Transverse colon (tissue), 4 donors: ENCODE data around the gene STX8. TPM values are rescaled to one million over a fixed set of nuclear protein-coding genes. Genes with fewer than 3 reads are reported as not detected.
"Not testable (repeated sequence)": the region's sequence is repeated elsewhere in the genome, so short reads cannot be mapped to it uniquely, and the experiment has no call there.

ENCODE experiments used
- DNase-seq: peaks from one replicate; pipeline ENCODE4 v3.0.0-alpha.2; 2019
- H3K27ac ChIP-seq, 4 donors: fragments of 200-600 bp; sonication (generic); 2 replicates each; pipeline ENCODE4 v1.5.1; 2016 to 2018; ENCODE audit warnings: inconsistent platforms in 4 of 4
- H3K27me3 ChIP-seq: fragments of 200-600 bp; sonication (generic); 2 replicates; pipeline ENCODE4 v1.5.1; 2017; ENCODE audit warnings: inconsistent platforms
- H3K36me3 ChIP-seq, 4 donors: fragments of 200-600 bp; sonication (generic); 2 replicates each; pipeline ENCODE4 v1.5.1; 2017 to 2019; ENCODE audit warnings: inconsistent platforms in 4 of 4
- H3K4me1 ChIP-seq, 4 donors: fragments of 200-600 bp; sonication (generic); 2 replicates each; pipeline ENCODE4 v1.5.1; 2017 to 2020; ENCODE audit warnings: inconsistent platforms in 4 of 4
- H3K4me3 ChIP-seq, 4 donors: fragments of 200-600 bp; sonication (generic); 1 replicate in 1 of 4; 2 replicates in 3 of 4; pipeline versions ENCODE4 v1.5.1 to v1.6.1; 2017 to 2019; ENCODE audit warnings: inconsistent platforms in 4 of 4
- H3K9me3 ChIP-seq, 2 donors: fragments of 200-600 bp; sonication (generic); 2 replicates each; pipeline ENCODE4 v1.5.1; 2017 to 2019; ENCODE audit warnings: inconsistent platforms in 2 of 2
- EP300 ChIP-seq: sonication (generic); formaldehyde crosslinking; IDR thresholded peaks from one replicate; pipeline ENCODE4 v1.6.1; 2017; ENCODE audit warnings: antibody characterized with exemption, low read depth
- POLR2A ChIP-seq: fragments of 450-650 bp; IDR thresholded peaks from one replicate; pipeline ENCODE4 v1.6.1; 2016; ENCODE audit warnings: antibody characterized with exemption, mild to moderate bottlenecking, moderate library complexity
- POLR2AphosphoS5 ChIP-seq, 3 donors: sonication (generic); formaldehyde crosslinking; IDR thresholded peaks; one replicate each; pipeline ENCODE4 v1.6.1; 2016; ENCODE audit warnings: antibody characterized with exemption in 3 of 3
- WGBS, 2 donors: methylation state at CpG; one replicate each; pipeline ENCODE4 v1.1.5; 2018; ENCODE audit warnings: low coverage in 1 of 2; 5-methylcytosine and 5-hydroxymethylcytosine counted together
- in situ Hi-C, 4 donors: fragments of 200-750 bp; cut with MboI; loops; one replicate each; pipeline versions ENCODE4 v1.15.0 to v1.15.1; 2017; ENCODE audit warnings: low sequenced_read_pairs in 3 of 4, low pct_ligation_motif_present in 1 of 4, low pct_unique_long_range_greater_than_20kb in 1 of 4
- intact Hi-C: fragments of 100-400 bp; cut with DNase I; formaldehyde crosslinking; loops from one replicate; pipeline ENCODE4 v1.15.1; 2023; ENCODE audit warnings: low total_unique reads
- total RNA-seq, 4 donors: library from RNA; depleted of rRNA; stranded (reverse); fragments of >200 nt; gene quantifications; one replicate each; pipeline ENCODE4 v1.1.0, GENCODE V29; 2016
- TF ChIP-seq, protein P1 (sequence below), 5 experiments: fragments of 200-600 bp in 3 of 5; fragments of 450-650 bp in 2 of 5; sonication (generic) in 3 of 5; IDR thresholded peaks; 1 replicate in 2 of 5; 2 replicates in 3 of 5; pipeline ENCODE4 v1.5.1; 2016 to 2017; ENCODE audit warnings: antibody characterized with exemption in 5 of 5, inconsistent platforms in 3 of 5, mild to moderate bottlenecking in 2 of 5, moderate library complexity in 1 of 5

STX8 gene
- total RNA-seq, 4 donors from 2014 or later: 18.0 to 53.8 (median 38.3) TPM

DNA sequence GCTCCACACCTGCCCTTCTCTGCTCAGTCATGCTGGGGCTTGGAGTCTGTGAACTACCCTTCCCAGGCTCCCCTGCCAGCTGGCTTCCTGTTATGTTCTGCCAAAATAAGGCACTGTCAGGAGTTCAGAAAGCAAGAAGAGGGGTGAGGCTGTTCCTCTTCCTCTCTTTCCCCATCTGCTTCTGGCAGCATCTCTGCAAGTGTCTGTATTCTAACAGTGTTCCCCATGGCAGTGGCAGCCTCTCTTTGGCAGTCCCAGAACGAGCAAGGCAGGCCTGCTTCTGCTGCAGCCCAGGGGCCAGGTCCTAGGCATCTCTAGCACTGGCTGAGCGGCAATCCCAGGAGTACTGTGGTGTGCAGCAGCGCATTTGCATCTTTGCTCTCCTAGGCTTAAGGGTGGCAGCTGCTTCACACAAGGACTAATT, 219.1 kb downstream of the STX8 start:
- Histone ChIP-seq H3K27me3 (no peaks in the 10 kb centered on the region), H3K4me3 (no peak overlapping the region), H3K27ac (no peak overlapping the region), H3K4me1 (no peaks in the 10 kb centered on the region), H3K36me3 (no peaks in the 10 kb centered on the region), H3K9me3 (no peaks in the 10 kb centered on the region)
- TF ChIP-seq EP300: no peak
- no peak for TF ChIP-seq POLR2A
- TF ChIP-seq, protein P1, sequence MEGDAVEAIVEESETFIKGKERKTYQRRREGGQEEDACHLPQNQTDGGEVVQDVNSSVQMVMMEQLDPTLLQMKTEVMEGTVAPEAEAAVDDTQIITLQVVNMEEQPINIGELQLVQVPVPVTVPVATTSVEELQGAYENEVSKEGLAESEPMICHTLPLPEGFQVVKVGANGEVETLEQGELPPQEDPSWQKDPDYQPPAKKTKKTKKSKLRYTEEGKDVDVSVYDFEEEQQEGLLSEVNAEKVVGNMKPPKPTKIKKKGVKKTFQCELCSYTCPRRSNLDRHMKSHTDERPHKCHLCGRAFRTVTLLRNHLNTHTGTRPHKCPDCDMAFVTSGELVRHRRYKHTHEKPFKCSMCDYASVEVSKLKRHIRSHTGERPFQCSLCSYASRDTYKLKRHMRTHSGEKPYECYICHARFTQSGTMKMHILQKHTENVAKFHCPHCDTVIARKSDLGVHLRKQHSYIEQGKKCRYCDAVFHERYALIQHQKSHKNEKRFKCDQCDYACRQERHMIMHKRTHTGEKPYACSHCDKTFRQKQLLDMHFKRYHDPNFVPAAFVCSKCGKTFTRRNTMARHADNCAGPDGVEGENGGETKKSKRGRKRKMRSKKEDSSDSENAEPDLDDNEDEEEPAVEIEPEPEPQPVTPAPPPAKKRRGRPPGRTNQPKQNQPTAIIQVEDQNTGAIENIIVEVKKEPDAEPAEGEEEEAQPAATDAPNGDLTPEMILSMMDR (IDR thresholded peaks at IDR 0.05): no peak
- no peak for TF ChIP-seq POLR2AphosphoS5 (IDR thresholded peaks at IDR 0.05)
- intact Hi-C loops (no loop called here), in situ Hi-C loops (no loop called here)
- DNase-seq: no peak
- 83% methylated on average over 3 of the region's 3 CpGs; no CpG with 5 or more reads in 1 of the 2 donors for WGBS, 2 donors

DNA sequence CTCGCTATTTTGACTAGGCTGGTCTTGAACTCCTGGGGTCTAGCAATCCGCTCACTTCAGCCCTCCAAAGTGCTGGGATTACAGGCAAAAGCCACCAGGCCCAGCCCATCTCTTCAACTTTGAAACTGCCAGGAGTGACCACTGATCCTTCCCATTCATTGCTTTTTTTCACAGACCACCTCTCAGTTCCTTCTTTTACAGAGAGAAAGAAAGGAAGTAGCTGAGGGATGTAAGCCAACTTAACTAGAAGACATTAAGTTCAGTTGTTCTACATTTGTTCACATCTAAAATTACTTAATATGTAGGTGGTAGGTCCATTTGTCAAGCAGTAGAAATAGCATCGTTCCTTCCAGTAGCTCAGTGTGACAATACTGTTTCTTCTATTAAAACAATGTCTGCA, 219.8 kb downstream of the STX8 start:
- H3K9me3 ChIP-seq: no peaks in the 10 kb centered on the region
- no peak overlapping the region for H3K27ac ChIP-seq
- in situ Hi-C loops (no loop called here), intact Hi-C loops (no loop called here)
- WGBS, 2 donors: 83 to 94% methylated on average over 1 to 3 of the region's 3 CpGs
- no peaks in the 10 kb centered on the region for H3K4me1 ChIP-seq
- H3K4me3 ChIP-seq: no peak overlapping the region
- H3K27me3 ChIP-seq: no peaks in the 10 kb centered on the region
- TF ChIP-seq POLR2AphosphoS5 (IDR thresholded peaks at IDR 0.05): no peak
- TF ChIP-seq, protein P1 (IDR thresholded peaks at IDR 0.05): no peak
- TF ChIP-seq EP300: no peak
- no peak for TF ChIP-seq POLR2A
- H3K36me3 ChIP-seq: no peaks in the 10 kb centered on the region
- DNase-seq: no peak

DNA sequence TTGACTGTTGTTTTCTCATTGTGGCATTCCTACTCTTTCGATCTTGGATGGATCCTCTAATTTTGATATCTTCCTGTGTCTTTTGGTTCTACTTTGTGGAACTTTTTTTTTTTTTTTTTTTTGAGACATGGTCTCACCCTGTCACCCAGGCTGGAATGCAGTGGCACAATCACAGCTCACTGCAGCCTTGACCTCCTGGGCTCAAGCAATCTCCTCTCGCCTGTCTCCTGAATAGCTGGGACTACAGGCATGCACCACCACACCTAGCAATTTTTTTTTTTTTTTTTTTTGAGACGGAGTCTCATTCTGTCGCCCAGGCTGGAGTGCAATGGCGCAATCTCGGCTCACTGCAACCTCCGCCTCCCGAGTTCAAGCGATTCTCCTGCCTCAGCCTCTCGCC, 220.4 kb downstream of the STX8 start:
- 93 to 100% methylated on average over 2 to 10 of the region's 10 CpGs for WGBS, 2 donors
- in situ Hi-C loops, intact Hi-C loops: not testable (repeated sequence)

DNA sequence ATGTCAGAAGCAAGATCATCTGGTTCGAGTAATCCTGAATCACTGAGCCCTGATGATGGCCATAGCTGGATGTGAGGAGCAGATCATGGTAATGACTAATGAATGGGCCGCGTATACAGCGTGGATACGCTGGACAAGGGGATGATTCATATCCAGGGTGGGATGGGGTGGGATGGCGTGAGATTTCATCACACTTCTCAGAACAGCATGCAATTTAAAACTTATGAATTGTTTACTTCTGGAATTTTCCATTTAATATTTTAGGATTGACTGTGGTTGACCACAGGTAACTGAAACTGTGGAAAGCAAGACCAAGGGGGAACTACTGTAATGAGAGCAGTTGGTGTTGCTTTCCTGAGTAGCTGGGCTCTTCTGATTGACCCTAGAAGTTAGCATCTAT, 225.5 kb downstream of the STX8 start:
- no peaks in the 10 kb centered on the region for H3K36me3 ChIP-seq
- in situ Hi-C loops: no loop called here
- no peak overlapping the region for H3K4me3 ChIP-seq
- no peak for DNase-seq
- no peak overlapping the region for H3K27ac ChIP-seq
- intact Hi-C loops: no loop called here
- 86 to 95% methylated on average over 4 to 6 of the region's 6 CpGs for WGBS, 2 donors
- no peaks in the 10 kb centered on the region for H3K27me3 ChIP-seq
- H3K4me1 ChIP-seq: no peaks in the 10 kb centered on the region
- no peak for TF ChIP-seq POLR2AphosphoS5 (IDR thresholded peaks at IDR 0.05)
- TF ChIP-seq POLR2A: no peak
- TF ChIP-seq, protein P1 (IDR thresholded peaks at IDR 0.05): no peak
- no peak for TF ChIP-seq EP300
- H3K9me3 ChIP-seq: no peaks in the 10 kb centered on the region

More for the DNA sequence above, 220.4 kb downstream of the STX8 start:
- H3K4me1 ChIP-seq, DNase-seq, H3K27ac ChIP-seq, H3K9me3 ChIP-seq, H3K36me3 ChIP-seq, H3K27me3 ChIP-seq, H3K4me3 ChIP-seq: not testable (repeated sequence)

DNA sequence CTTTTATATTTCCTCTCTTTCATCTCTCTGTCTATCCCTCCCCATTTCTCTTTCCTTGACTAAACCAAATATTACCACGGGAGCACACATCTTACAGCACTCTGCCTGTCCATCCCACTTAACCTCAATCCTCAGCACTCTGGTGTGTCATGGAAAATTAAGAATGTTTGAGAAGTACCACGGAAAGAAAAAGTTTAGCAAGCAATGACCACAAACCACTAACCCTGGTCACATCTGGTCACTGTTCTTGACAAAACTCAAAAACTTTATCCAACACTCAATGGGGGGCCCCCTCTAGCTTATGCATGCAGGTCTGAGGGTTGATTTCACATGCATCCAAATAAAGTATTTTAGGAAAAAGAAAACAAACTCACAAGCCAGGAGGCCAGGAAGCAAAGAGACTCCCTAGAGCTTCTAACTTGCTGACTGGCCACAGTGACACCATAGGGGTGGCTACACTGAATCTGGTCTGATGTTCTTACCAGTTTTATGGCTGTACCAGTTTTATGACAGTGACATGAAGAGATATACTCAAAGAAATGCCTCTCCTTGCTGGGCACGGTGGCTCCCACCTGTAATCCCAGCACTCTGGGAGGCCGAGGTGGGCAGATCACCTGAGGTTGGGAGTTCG, 229.2 kb downstream of the STX8 start:
- Histone ChIP-seq H3K4me3 (no peak overlapping the region), H3K27ac (no peak overlapping the region), H3K9me3 (no peaks in the 10 kb centered on the region), H3K4me1 (no peaks in the 10 kb centered on the region), H3K36me3 (no peaks in the 10 kb centered on the region), H3K27me3 (no peaks in the 10 kb centered on the region)
- in situ Hi-C loops: no loop called here
- 31 to 85% methylated on average over 3 to 5 of the region's 5 CpGs for WGBS, 2 donors
- no peak for TF ChIP-seq POLR2A
- intact Hi-C loops: no loop called here
- DNase-seq: no peak
